Neural progenitor cell (in vitro differentiated cells): Measurements from ENCODE around the gene IFNW1.

Source experiments
- EZH2 ChIP-seq: fragments of 200-600 bp; sonication (generic); IDR thresholded peaks from 2 replicates; pipeline ENCODE4 v1.6.1; 2017; ENCODE audit warnings: antibody characterized with exemption, mild to moderate bottlenecking, moderate library complexity
- TF ChIP-seq, protein P1 (sequence below): fragments of 200-600 bp; sonication (generic); IDR thresholded peaks from 2 replicates; pipeline ENCODE4 v1.5.1; 2017; ENCODE audit warnings: antibody characterized with exemption, mild to moderate bottlenecking

DNA sequence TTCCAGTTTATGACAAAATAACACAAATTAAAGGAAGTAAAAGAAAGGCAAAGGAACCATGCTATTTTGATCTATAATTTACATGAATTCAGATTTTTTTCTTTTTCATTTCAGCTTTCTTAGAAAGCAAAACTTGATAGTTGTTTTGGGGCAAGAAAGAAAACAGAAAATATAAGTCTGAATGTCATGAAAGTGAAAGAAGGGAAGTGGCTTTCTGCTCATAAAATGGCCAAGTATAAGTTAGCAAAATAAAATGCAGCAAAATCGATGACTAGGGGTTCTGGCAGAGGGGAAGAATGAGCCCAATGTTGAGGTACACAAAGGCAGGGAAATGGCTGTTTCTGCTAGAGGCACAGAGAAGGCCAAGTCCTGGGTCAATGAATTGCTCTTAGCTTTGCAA lies 3.0 kb upstream of the IFNW1 start:
- TF ChIP-seq, protein P1, sequence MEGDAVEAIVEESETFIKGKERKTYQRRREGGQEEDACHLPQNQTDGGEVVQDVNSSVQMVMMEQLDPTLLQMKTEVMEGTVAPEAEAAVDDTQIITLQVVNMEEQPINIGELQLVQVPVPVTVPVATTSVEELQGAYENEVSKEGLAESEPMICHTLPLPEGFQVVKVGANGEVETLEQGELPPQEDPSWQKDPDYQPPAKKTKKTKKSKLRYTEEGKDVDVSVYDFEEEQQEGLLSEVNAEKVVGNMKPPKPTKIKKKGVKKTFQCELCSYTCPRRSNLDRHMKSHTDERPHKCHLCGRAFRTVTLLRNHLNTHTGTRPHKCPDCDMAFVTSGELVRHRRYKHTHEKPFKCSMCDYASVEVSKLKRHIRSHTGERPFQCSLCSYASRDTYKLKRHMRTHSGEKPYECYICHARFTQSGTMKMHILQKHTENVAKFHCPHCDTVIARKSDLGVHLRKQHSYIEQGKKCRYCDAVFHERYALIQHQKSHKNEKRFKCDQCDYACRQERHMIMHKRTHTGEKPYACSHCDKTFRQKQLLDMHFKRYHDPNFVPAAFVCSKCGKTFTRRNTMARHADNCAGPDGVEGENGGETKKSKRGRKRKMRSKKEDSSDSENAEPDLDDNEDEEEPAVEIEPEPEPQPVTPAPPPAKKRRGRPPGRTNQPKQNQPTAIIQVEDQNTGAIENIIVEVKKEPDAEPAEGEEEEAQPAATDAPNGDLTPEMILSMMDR = no peak
- TF ChIP-seq EZH2 = no peak
